Astrocyte (in vitro differentiated cells and primary cell): Measurements from ENCODE around the gene SLCO4A1. TPM values are rescaled to one million over a fixed set of nuclear protein-coding genes. Genes with fewer than 3 reads are reported as not detected.

Source experiments
- DNase-seq: peaks from one replicate; pipeline ENCODE4 v3.0.0-alpha.2; 2010; ENCODE audit warnings: low read depth
- FAIRE-seq: peaks from 2 replicates; lab custom pipeline; 2011; peaks lifted over from hg19 to GRCh38; lab: Jason Lieb, UNC
- H2AFZ ChIP-seq: 2 replicates; pipeline ENCODE4 v1.6.0; 2012; ENCODE audit warnings: low read depth, low read length, inconsistent platforms
- H3K27ac ChIP-seq: 2 replicates; pipeline ENCODE4 v1.5.1; 2011; ENCODE audit warnings: low read depth, low read length, inconsistent platforms
- H3K27me3 ChIP-seq: 2 replicates; pipeline ENCODE4 v1.6.0; 2011; ENCODE audit warnings: low read length, inconsistent platforms; ENCODE audit not compliant: insufficient read depth
- H3K36me3 ChIP-seq: 2 replicates; pipeline ENCODE4 v1.5.1; 2011; ENCODE audit warnings: low read length, inconsistent platforms; ENCODE audit not compliant: insufficient read depth
- H3K4me1 ChIP-seq: 2 replicates; pipeline ENCODE4 v1.5.1; 2011; ENCODE audit warnings: low read length, inconsistent platforms; ENCODE audit not compliant: insufficient read depth
- H3K4me2 ChIP-seq: 2 replicates; pipeline ENCODE4 v1.6.0; 2012; ENCODE audit warnings: low read length, inconsistent platforms
- H3K4me3 ChIP-seq: 2 replicates; pipeline ENCODE4 v1.5.1; 2011; ENCODE audit warnings: low read depth, mild to moderate bottlenecking, low read length, inconsistent platforms; ENCODE audit not compliant: insufficient read depth
- H3K79me2 ChIP-seq: 2 replicates; pipeline ENCODE4 v1.6.0; 2012; ENCODE audit warnings: mild to moderate bottlenecking, low read length, inconsistent platforms; ENCODE audit not compliant: insufficient read depth
- H3K9ac ChIP-seq: 2 replicates; pipeline ENCODE4 v1.6.0; 2012; ENCODE audit warnings: mild to moderate bottlenecking, low read length, inconsistent platforms
- H3K9me3 ChIP-seq: 2 replicates; pipeline ENCODE4 v1.5.1; 2012; ENCODE audit warnings: low read depth, mild to moderate bottlenecking, low read length, inconsistent platforms; ENCODE audit not compliant: insufficient read depth
- H4K20me1 ChIP-seq: 2 replicates; pipeline ENCODE4 v1.6.0; 2012; ENCODE audit warnings: low read length, inconsistent platforms; ENCODE audit not compliant: insufficient read depth
- H3K27ac Mint-ChIP-seq: one replicate; pipeline ENCODE4 v1.8.0; 2021; ENCODE audit warnings: mild to moderate bottlenecking, mixed read lengths; ENCODE audit not compliant: unreplicated experiment
- H3K27me3 Mint-ChIP-seq: one replicate; pipeline ENCODE4 v1.8.0; 2021; ENCODE audit warnings: low read depth, mixed read lengths; ENCODE audit not compliant: unreplicated experiment
- H3K36me3 Mint-ChIP-seq: one replicate; pipeline ENCODE4 v1.8.0; 2021; ENCODE audit warnings: low read depth, mixed read lengths; ENCODE audit not compliant: unreplicated experiment
- H3K4me1 Mint-ChIP-seq: one replicate; pipeline ENCODE4 v1.8.0; 2021; ENCODE audit warnings: low read depth, mixed read lengths; ENCODE audit not compliant: unreplicated experiment
- H3K4me3 Mint-ChIP-seq: one replicate; pipeline ENCODE4 v1.8.0; 2021; ENCODE audit warnings: mild to moderate bottlenecking, moderate library complexity, mixed read lengths; ENCODE audit not compliant: unreplicated experiment
- H3K9me3 Mint-ChIP-seq: one replicate; pipeline ENCODE4 v1.8.0; 2021; ENCODE audit warnings: mild to moderate bottlenecking, mixed read lengths; ENCODE audit not compliant: unreplicated experiment
- EZH2 ChIP-seq: IDR thresholded peaks from 2 replicates; pipeline ENCODE4 v1.6.1; 2012; ENCODE audit warnings: mild to moderate bottlenecking, low read length, inconsistent platforms; ENCODE audit not compliant: insufficient read depth
- total RNA-seq: library from RNA; stranded (reverse); gene quantifications from 2 replicates; pipeline ENCODE4 v1.2.1, GENCODE V29; 2021
- TF ChIP-seq, protein P1 (sequence below): IDR thresholded peaks from 2 replicates; pipeline ENCODE4 v1.5.1; 2011; ENCODE audit warnings: low read depth, mild to moderate bottlenecking, inconsistent platforms, low read length, moderate library complexity; ENCODE audit not compliant: insufficient read depth

SLCO4A1 gene
- total RNA-seq, 1 donor from 2014 or later, result 0.43 TPM

DNA sequence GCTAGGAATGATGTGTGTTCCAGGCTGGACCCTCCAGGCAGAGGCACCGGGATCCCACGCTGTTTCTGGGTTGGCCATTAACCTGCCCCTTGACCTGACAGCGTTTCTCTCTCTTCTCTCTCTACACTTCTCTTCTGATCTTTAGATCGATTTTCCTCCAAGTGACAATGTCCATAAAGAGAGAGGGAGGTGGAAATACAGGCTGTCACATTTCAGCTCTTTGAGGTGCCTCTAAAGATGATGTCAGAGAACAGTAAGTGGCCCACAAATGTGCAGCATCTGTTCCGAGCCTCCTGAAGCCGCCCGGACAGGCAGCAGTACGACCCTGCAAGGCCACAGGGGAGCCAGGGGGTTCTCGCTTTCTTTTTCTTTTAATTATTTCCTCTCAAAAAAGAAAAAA, 2.5 kb upstream of the SLCO4A1 start:
- Mint-ChIP-seq H3K36me3 (no peaks in the 10 kb centered on the region), H3K27ac (no peak overlapping the region), H3K27me3 (peaks cover 67% of the 10 kb centered on the region), H3K4me1 (peaks cover 2% of the 10 kb centered on the region), H3K4me3 (no peak overlapping the region), H3K9me3 (no peaks in the 10 kb centered on the region)
- DNase-seq, result no peak
- Histone ChIP-seq H3K9ac (no peak overlapping the region), H2AFZ (no peak overlapping the region), H4K20me1 (peaks cover 6% of the 10 kb centered on the region), H3K4me2 (no peak overlapping the region), H3K4me3 (no peak overlapping the region), H3K9me3 (no peaks in the 10 kb centered on the region), H3K27ac (no peak overlapping the region), H3K79me2 (no peaks in the 10 kb centered on the region), H3K36me3 (no peaks in the 10 kb centered on the region), H3K4me1 (peaks cover 5% of the 10 kb centered on the region), H3K27me3 (peaks cover 49% of the 10 kb centered on the region)
- FAIRE-seq, result no peak
- TF ChIP-seq, protein P1, sequence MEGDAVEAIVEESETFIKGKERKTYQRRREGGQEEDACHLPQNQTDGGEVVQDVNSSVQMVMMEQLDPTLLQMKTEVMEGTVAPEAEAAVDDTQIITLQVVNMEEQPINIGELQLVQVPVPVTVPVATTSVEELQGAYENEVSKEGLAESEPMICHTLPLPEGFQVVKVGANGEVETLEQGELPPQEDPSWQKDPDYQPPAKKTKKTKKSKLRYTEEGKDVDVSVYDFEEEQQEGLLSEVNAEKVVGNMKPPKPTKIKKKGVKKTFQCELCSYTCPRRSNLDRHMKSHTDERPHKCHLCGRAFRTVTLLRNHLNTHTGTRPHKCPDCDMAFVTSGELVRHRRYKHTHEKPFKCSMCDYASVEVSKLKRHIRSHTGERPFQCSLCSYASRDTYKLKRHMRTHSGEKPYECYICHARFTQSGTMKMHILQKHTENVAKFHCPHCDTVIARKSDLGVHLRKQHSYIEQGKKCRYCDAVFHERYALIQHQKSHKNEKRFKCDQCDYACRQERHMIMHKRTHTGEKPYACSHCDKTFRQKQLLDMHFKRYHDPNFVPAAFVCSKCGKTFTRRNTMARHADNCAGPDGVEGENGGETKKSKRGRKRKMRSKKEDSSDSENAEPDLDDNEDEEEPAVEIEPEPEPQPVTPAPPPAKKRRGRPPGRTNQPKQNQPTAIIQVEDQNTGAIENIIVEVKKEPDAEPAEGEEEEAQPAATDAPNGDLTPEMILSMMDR, result no peak

DNA sequence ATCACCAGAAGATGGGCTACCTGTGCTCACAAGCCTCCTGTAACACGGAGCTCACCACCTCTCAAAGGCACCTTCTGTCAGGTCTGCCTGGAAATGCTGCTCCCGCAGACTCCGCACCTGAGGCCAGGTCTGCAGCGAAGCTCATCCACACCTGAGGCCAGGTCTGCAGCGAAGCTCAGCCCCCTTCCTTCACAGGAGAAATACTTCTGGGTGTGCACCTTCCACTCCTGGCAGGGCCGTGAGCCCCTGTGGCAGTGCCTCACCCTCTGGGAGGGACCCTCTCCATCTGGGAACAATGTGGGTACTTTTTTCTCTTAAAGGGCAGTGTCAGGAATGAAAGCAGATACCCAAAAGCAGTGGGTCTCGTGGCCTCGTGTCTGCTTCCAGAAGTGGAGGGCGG, 1.4 kb upstream of the SLCO4A1 start:
- no peaks in the 10 kb centered on the region for H3K79me2 ChIP-seq
- no peak for DNase-seq

DNA sequence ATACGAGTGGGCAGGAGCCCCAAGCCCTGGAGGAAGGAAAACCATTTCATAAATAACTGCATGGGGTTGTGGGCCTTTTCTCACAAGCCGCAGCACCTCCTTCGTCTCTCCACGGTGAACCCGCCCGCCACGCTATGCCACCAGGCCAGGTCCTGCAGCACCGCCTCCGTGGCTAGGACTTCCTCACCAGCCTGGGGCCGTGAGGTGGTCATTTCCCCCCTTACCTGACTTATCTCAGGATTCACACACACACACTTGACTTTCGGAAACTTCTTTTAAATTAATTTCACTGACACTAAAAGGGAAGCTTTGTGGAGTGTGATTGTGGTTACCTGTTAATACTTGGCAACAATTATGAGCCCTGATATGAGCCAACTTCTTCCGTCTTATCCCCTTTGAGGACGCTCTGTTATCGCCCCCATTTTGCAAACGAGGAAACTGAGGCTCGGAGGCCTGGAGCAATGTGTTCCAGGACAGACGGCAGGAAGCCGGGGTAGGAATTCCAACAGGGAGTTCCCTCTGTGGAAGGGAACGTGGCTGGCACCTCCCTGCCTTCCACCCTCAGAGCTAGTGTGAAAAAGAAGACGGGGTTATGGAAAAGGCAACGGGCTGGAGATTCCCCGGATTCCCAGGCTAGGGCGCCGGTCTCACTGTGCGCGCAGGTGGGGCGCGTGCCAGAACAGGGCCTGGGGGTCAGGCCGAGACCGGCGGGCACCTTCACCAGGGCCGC, 817 bp upstream of the SLCO4A1 start:
- H3K27ac Mint-ChIP-seq, result no peak overlapping the region
- no peaks in the 10 kb centered on the region for H3K36me3 Mint-ChIP-seq
- no peak overlapping the region for H3K4me3 Mint-ChIP-seq
- H3K9me3 ChIP-seq, result no peaks in the 10 kb centered on the region
- H3K9me3 Mint-ChIP-seq, result no peaks in the 10 kb centered on the region
- H3K79me2 ChIP-seq, result no peaks in the 10 kb centered on the region
- peaks cover 5% of the 10 kb centered on the region for H3K4me1 ChIP-seq
- peak overlapping the region; percentile 27 for H3K9ac ChIP-seq
- DNase-seq (no peak), FAIRE-seq (no peak)
- H3K27me3 Mint-ChIP-seq, result peaks cover 59% of the 10 kb centered on the region
- peaks cover 49% of the 10 kb centered on the region for H3K27me3 ChIP-seq
- peak overlapping the region; percentile 52 for H2AFZ ChIP-seq
- H3K36me3 ChIP-seq, result no peaks in the 10 kb centered on the region
- H3K27ac ChIP-seq, result no peak overlapping the region
- H4K20me1 ChIP-seq, result peaks cover 6% of the 10 kb centered on the region
- H3K4me3 ChIP-seq, result peak overlapping the region; percentile 39
- H3K4me2 ChIP-seq, result peak overlapping the region; percentile 84
- H3K4me1 Mint-ChIP-seq, result no peaks in the 10 kb centered on the region
- TF ChIP-seq, protein P1, result no peak
- TF ChIP-seq EZH2, result peak; percentile 40

More for the DNA sequence above, 1.4 kb upstream of the SLCO4A1 start:
- H3K4me3 Mint-ChIP-seq, result no peak overlapping the region
- no peaks in the 10 kb centered on the region for H3K4me1 Mint-ChIP-seq
- H2AFZ ChIP-seq, result no peak overlapping the region
- H3K27ac Mint-ChIP-seq, result no peak overlapping the region
- peaks cover 5% of the 10 kb centered on the region for H3K4me1 ChIP-seq
- no peak overlapping the region for H3K4me3 ChIP-seq
- H3K9me3 Mint-ChIP-seq, result no peaks in the 10 kb centered on the region
- H4K20me1 ChIP-seq, result peaks cover 6% of the 10 kb centered on the region
- H3K4me2 ChIP-seq, result no peak overlapping the region
- TF ChIP-seq, protein P1, result no peak
- no peak for TF ChIP-seq EZH2
- H3K36me3 ChIP-seq, result no peaks in the 10 kb centered on the region
- no peaks in the 10 kb centered on the region for H3K9me3 ChIP-seq
- H3K27me3 ChIP-seq, result peaks cover 50% of the 10 kb centered on the region
- FAIRE-seq, result no peak
- no peak overlapping the region for H3K27ac ChIP-seq
- no peak overlapping the region for H3K9ac ChIP-seq
- H3K36me3 Mint-ChIP-seq, result no peaks in the 10 kb centered on the region
- H3K27me3 Mint-ChIP-seq, result peaks cover 63% of the 10 kb centered on the region
